Measurements from ENCODE around the gene CARD10.

The CARD10 gene

DNA sequence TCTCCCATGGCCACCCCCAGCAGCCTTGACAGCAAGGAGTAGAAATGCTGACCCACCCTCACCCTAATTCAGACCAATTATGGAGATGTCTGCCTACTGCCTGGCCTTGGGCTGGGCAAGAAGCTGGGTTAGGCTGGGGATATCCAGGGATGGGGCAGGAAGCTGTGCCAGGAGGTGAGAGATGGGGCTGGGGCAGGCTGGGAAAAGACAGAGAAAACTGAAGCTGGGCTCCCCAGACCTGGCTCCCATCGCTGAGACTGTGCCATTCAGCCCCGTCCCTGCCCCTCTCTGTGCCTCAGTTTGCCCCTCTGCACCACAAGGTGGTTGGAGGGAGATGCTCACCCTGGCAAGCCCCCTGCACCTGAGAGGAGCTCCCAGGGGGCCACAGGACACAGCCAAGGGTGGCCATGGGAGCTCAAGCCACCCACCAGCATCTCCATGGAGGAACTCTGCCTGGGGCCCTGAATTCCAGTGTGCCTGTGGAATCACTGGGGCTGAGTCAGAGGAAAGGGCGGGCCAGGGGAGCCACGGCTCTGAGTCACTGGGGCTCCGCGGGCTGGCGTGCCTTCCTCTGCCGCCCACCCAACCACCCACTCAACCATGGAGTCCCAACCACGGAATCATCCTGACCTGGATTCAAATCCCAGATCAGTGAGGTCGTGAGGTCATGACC, 6.0 kb upstream of the CARD10 start:
- no peak for DNase-seq

DNA sequence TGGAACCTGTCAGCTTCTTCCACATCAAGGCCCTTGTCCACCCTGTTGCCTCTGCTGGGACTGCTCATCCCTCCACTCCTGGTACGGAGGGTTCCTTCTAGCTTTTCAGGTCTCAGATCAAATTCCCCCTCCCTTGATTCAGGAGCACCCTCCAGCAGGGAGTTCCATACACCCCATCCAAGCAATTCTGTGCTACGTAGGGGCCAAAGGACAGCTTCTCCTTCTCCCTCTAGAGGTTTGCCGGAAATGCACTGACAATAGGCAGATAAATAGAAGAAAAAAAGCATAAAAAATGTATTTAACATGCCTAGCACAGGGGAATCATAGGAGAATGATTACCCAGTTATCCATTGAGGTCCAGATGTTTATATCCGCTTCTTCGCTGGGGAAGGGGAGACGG, 3.3 kb upstream of the CARD10 start:
- no peak for DNase-seq

DNA sequence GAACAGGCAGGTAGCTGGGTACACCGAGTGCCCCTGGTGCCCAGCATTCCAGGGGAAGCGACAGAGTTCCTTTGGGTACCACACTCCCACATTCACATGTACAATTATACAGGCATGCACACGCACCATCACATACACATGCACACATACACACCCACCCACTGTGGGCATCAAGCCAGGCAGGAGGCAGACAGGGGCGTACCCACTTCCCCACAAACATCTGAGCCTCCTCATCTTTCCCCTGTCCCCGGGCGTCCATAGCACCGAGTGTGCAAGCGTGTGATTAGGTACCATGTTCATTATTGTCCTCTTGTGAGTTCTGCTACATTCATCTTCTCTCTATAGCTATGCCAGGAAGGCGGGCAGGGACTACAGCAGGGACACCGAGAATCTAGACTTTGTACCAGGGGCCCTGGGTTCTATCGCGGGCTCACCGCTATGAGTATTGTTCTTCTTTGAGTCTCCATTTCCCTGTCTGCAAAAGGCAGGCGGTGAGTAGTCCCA, 2.1 kb upstream of the CARD10 start:
- no peak for DNase-seq

DNA sequence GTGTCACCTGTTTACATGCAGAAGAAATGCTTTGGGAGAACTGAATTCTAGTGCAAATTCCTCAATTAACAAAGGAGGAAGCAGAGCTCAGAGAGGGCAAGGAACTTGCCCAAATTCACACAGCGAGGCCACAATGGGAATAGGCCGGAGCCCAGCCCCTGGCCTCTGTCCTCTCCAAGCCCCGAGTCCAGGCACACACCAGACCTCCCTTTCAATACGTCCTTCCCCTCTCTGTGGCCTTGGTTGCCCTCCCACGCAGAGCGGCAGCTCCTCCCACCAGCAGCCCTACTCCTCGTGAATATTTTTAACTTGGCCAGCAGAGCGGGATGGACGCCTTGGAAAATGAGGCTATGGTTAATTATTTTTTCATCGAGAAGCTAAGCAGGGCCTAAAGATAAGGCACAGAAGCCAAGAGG, 1.6 kb upstream of the CARD10 start:
- no peak for DNase-seq

DNA sequence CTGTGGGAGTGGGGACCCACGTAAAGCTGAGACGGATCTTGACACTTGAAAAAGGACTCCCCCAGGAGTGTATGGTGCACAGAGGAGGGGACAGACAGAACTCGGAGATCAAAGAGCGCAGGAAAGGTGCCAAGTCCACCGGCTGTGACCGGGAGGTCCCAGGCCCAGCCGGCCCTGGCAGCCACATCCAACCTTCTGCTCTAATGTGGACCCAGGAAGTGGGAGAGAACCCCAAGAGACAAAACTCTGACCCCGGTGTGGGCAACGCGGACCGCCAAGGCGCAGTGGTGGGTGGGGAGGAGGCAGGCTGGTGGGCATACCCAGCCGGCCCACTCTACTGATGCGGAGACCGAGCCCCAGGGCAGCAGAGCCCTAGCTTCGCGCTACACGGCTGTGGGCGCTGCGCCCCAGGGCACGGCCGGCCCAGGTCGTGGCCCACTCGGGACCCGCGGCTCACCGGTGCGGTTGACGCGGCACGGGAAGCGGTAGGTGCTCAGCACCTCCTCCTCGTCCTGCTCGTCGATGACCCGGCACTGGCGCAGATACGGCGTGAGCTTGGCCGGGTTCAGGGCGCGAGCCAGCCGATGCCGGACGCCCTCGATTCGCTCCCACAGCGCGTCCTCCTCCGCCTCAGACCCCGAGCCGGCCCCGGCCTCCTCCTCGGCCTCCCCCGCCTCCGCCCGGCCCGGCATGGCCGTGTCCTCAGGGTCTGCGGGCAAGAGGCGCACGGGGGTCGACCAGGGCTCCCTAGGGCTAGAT, 527 bp downstream of the CARD10 start:
- DNase-seq = no peak

DNA sequence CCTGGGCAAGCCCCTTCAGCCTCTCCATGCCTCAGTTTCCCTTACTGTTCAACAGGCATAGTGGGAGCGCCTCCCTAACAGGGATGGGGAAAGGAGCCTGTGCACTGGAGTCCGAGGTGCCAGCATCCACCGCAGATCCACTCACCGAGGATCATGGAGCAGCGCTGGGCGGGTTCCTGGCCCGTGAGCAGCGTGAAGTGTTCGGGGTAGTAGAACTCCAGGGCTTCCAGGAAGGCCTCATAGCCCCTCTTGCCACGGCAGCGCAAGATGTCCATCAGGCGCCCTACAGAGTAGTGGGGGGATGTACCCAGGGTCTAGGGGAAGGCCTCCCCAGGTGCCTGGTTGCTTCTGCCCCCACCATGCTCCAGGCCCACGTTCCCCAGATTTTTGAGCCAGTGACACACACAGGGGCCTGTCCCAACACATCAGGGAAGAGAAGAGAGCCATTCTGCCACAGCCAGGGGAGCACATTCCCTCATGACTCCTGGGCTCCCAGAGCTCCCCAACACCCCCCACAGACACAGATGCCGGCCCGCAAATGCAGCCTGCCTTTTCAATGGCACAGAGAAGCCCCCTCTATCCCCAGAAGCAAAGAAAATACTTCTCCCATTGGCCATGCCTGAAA, 1.3 kb downstream of the CARD10 start:
- no peak for DNase-seq

DNA sequence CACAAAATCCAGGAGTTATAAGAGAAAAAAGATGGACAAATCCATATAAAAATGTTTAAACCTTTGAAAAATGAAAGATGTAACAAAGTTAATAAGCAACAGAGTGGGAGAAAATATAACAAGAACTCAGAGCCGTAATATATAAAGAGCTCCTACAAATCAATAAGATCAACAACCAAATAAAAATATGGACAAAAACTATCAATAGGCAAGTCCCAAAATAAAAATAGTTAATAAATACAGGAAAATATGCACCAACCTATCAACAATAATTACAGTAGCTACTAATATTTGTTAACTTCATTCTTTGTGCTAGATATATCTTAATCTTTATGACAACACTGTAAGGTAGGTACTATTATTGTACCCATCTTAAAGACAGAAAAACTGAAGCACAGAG, 2.8 kb downstream of the CARD10 start:
- no peak for DNase-seq

DNA sequence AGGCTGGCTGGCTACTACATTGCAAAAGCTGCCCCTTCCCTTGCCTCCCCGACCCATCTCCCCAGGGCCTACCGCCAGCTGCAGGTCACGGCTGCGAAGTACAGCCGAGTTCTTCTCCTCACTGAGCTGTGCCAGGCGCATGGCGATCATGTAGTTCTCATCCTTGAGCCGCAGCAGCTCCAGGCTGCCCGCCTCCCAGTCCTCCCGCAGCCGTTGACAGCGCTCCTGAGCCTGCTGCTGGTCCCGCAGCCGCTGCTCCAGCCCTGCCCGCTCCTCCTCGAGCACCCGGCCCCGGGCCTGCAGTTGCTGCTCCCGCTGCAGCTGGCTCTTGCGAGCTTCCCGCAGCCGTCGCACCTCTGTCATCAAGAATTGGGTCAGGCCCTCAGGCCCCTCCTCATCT, 3.3 kb downstream of the CARD10 start:
- DNase-seq = no peak

DNA sequence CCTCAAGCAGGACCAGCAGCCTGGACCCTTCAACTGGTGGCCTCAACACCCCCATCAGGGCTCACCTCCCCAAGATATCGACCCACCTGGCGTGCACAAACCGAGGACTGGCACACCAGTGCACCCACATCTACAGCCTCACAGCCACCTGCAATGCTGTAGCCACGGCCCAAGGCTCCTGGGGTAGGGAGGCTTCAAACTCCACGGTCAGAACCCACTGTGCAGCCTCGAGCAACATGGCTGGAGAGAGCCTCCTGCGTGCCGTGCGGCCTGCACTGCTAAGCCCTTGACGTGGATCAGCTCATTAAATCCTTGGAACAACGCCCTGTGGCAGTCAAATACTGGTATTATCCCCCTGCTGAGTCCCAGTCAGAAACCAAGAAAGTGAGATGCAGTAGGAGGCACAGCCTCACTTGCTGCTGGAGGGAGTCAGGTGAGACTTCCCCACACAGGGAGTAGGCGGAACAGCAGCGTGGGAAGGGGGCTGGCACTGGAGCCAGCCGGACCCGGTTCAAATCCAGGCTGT, 4.6 kb downstream of the CARD10 start:
- no peak for DNase-seq

DNA sequence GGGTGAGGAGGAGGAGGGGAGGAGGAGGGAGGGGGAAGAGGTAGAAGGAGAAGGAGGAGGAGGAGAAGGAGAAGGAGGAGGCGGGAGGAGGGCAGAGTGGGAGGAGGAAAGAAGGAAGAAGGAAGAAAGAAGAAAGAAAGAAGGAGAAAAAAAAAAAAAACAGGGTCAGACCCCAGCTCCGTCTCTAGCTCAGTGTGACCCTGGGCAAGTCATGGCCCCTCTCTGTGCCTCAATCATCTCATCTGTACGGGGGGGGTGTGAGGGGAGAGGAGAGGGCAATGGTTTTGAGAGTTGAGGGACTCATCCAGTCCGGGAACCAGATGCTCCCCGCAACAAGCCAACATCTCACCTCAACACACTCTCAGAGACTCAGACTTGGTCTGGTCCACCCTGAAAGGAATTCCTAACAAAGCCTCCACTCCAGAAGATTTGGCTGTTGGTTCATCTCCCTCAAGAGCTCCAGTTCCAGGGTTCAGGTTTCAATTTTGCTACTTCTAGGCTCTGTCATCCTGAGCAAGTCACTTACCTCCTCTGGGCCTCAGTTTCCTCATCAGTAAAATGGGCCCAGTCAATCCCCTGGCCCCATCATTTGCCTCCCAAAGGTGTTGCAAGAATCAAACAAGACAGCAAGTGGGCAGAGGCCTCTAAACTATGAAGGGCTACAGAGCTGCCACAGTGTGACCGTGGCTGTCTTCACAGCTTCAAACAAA, 7.7 kb downstream of the CARD10 start:
- no peak for DNase-seq

DNA sequence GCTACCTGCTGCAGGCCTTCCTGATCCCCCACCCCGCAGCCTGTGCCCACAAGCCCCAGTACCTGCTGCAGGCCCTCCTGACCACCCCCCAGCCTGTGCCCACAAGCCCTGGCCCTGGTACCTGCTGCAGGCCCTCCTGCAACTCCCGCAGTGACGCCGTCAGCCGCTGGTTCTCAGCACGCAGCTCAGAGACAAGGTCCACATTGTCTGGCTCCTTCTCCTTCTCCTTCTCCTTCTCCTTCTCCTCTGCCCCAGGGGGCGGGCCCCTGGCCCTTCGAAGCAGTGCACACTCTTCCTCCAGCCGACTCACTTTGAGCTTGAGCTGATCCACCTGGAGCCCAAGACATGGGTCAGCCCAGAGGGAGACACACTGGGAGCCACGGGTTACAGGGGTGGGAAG, 9.1 kb downstream of the CARD10 start:
- DNase-seq = no peak

DNA sequence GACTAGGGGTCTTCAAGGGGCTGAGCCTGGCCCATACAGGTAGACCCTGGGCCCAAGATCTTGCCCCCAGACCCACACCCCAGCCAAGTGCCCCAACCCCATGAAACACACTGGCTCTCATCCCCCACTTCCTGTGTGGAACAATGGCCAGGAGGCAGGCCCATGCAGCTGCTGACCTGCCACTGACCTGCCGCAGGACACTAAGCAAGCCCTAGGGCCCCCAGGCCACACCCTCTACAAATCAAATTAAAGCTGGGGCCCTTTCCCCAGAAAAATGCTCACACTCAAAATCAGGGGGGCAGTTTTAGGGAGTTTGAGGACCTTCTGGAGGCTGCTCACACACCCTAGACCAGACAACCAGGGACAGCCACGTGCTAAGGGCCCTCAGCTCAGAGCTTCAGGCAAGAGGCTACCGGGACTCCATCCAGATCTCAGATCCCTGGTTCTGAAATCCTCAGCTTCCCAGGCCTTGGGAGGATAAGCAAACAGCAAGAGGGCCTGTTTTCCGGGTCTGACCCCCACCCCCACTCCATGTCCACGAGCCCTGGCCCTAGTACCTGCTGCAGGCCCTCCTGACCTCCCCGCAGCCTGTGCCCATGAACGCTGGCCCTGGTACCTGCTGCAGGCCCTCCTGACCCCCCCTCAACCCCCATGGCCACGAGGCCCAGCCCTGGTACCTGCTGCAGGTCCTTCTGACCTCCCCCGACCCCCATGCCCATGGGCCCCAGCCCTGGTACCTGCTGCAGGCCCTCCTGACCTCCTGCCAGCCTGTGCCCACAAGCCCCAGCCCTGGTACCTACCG, 10.0 kb downstream of the CARD10 start:
- DNase-seq = no peak

DNA sequence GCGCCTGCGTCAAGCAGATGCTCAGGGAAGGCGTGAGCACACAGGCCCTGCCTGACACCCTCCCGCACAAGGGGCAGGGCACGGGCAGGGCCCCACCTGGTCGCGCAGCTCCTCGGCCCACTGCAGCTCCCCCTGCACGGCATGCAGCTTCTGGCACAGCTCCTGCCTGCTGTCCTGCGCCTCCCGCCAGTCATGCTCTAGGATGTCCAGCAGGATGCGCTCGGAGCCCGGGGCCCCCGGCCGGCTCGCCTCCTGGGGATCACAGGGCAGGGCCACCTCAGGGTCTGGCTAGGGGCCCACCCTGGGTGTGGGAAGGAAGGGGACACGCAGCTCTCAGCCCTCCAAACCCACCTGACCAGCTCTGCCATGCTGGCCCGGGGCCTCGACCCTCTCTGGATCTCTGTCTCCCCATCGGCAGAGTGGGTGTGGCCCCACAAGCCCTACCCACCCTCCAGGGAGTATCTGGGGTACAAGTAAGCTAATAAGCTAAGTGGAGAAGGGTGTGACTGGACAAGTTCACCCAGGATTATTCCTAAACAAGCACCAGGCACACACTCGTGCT, 10.7 kb downstream of the CARD10 start:
- no peak for DNase-seq

DNA sequence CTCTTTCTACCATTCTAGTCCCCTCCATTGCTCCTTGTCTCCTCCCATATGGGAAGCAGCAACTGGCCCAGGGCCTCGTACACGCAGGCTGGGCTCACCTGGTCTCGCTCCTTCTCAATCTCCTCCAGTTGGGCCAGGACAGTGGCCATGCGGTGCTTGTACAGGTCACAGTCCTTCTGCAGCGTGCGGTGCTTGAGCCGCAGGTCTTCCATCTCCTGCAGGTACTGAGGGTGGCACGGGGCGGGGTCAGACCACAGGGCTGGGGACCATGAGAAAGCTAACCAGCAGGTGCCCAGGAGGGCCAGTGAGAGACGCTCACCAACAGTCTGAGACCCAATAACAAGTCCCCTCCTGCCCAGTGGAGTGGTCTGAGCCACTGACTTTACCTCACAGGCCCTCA, 11.5 kb downstream of the CARD10 start:
- DNase-seq = no peak

DNA sequence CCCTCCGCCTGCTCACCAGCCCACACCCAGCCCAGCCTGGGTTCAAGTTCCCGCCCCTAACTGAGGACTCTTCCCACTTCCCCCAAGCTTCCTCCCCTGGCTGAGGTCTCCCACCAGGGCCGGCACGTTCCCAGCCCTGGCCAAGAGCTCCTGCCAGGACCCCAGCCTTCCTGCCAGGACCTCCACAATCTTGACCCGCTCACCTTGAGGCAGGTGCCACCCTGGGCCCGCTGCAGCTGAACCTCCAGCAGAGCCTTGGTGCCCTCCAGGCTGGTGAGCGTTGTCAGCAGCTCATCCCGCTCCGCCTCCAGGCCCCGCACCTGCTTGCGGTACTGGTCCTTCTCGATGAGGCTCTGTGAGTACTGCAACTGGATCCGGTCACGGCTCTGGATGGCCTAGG, 13.2 kb downstream of the CARD10 start:
- no peak for DNase-seq

DNA sequence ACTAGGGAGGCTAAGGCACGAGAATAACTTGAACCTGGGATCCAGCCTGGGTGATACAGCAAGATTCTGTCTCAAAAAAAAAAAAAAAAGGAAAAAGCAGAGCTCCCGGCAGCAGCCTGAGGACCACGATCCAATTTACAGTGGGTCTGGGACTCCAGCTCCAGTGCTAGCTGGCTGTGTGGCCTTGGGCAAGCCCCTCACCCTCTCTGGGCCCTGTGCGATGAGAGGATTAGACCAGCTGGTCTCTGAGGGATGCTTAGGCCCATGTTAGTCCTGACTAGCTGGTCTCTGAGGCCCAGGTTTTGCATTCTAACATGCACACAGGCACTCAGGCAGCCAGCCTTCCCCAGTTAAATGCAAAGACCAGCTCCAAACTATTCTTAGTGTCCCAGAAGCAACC, 13.7 kb downstream of the CARD10 start:
- DNase-seq = no peak

DNA sequence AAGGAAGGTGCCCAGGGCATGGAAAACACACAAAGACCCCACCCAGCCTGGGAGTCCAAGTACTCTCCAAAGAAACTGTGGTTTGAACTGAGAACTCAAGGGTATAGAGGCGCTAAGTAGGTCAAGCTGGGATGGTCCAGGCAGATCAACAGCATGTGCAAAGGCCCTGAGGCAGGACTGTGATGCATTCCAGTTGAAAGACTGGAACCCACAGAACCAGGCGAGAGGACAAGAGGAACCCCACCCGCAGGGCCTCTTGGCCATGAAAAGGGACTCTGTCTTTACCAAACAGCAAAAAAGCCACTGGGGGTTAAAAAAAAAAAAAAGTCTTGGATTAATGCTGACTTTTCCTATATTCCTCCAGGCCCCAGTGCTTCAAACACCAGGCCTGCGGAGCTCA, 14.3 kb downstream of the CARD10 start:
- no peak for DNase-seq

DNA sequence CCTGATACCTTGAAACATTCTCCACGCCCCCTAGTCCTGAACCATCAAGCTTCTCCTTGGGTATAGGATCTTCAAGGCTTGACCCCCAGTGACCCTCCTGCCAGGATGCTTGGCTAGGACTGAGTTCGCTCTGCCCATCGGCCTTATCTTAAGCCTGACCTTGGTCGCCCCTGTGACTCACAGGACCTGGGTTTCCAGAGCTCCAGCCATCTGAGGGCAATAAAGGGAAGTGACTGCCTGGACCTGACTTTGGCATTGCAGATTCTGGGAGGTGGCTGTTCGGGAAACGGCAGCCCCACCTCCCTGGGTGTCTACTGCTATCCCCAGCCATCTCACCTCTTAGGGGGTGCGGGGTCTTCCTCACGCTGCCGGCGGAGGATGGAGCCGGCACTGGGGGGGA, 15.4 kb downstream of the CARD10 start:
- no peak for DNase-seq

DNA sequence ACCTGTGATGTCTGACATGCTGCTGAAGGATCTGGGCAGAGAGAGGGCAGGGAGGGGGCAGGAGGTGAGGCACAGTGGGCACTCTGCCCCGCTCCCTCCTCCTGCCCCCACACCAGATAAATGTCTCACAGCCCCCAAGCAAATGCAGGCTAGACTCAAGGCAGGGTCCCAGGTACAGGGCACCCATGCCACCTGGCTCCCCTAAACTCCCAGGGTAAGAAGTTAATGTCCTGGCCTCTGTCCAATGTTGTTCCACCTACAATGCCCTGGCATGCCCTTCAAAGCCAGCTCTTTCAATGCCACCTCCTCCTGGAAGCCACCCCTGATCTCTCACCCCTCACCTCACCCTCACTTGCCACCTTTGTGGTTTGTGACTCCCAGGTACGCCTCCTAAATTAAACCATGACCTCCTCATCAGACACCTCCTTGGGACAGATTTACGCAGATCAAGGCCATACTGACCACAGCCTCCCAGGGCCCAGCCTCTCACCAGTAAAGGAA, 16.0 kb downstream of the CARD10 start:
- DNase-seq = no peak

DNA sequence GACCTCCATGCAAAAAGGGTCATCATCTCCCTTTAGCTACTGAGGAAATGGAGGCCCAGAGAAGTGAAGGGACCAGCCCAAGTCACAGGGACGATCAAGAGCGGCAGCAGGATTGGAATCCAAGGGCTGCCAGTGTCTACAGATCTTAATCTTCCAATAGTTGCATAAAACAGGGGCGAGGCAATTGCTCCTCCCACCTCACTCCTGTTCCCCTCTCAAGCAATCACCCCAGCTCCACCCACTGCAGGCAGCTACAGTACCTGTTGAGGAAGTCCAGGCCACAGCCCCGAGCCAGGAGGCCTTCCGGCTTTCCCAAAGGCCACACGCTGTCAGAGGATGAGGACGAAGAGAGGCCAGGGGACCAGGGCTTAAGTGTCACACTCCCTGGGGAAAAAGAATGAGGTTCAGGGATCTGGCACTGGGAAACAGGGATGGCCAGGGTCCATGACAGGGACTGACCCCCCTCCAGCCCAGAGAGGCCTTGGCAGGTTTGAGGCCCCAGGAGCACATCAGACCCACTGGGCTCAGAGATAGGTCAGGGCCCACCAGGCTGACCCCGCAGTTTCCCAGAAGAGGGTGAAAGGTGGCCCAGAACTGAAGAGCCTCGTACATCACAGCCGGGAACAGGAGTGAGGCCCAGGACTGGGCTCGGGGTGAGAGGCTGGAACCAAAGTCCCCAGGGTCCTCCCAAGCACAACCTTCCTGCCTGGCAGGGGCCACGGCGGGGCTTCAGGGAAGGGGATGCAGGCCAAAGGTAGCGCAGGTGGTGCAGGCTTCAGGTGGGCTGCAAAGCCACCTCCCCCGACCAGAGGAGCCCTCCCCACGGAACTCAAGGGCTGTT, 16.7 kb downstream of the CARD10 start:
- DNase-seq = no peak

Measured in NCI-H1048 (cell line).